GM15510 (cell line): ENCODE results near the gene SHISAL2A.

Experiments
- POLR2A ChIP-seq: IDR thresholded peaks from 3 replicates; pipeline ENCODE4 v1.6.1; 2011; ENCODE audit warnings: borderline replicate concordance; ENCODE audit not compliant: insufficient read length; ENCODE audit errors: extremely low read depth

SHISAL2A gene

DNA sequence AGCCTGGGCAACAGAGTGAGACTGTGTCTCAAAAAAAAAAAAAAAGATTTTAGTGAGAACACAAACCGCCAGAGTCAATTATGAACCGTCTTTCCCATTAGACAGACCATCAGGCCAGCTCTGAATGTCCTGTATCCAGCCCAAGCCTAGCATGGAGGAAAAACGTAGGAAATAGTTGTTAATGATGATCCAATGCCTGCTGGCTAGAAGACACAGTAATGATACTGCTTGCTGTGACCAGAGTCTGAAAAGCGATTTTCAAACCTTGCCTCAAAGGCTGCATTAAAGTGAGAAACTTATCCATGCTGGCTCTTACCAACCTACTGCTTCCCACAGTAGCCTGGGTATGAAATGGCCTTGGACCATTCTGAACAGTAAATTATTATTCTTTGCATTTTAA, 48.2 kb downstream of the SHISAL2A start:
- no peak for TF ChIP-seq POLR2A

DNA sequence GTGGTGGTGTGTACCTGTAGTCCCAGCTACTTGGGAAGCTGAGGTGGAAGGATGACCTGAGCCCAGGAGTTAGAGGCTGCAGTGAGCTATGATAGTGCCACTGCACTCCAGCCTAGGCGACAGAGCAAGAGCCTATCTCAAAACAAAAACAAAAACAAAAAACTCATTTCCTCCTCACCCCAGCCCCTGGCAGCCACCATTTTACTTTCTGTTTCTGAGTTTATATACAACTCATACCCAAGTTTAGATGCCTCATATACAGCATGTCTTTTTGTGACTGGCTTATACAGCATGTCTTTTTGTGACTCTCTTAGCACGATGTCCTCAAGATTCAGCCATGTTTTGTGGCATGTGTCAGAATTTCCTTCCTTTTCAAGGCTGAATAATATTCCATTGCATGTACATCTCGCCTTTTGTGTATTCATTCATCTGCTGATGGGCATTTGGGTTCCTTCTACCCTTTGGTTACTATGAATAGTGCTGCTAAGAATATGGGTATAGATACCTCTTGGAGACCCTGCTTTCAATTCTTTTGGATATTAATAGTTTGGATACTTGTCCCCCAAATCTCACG, 50.5 kb downstream of the SHISAL2A start:
- no peak for TF ChIP-seq POLR2A

DNA sequence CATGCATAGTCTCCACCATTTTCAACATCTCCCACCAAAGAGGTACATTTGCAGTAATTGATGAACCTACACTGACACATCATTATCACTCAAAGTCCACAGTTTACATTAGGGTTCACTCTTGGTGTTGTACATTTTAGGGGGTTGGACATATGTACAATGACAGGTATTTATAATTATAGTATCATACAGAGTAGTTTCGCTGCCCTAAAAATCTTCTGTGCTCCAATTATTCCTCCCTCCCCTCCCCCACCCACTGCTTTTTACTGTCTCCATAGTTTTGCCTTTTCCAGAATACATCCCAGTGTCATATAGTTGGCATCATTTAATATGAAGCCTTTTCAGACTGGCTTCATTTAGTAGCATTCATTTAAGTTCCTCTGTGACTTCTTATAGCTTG, 51.6 kb downstream of the SHISAL2A start:
- no peak for TF ChIP-seq POLR2A

DNA sequence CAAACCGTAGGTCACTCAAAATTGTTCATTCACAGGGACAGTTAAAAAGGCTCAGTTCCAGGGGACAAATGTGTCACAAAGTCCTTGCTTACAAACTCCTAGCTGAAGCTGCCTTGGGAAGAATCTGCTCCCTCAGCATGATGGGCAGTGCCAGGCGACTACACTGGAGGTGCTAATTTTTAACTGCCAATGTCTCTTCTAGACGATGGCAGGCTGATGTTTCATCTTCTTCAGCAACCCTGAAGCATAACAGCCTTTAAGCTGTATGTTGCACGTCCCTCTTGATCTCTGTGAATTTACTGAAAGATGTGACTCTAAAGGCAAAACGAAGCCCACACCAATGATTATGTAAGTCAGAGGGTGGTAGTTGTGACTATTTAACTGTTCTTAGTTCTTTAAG, 53.9 kb downstream of the SHISAL2A start:
- TF ChIP-seq POLR2A: no peak

DNA sequence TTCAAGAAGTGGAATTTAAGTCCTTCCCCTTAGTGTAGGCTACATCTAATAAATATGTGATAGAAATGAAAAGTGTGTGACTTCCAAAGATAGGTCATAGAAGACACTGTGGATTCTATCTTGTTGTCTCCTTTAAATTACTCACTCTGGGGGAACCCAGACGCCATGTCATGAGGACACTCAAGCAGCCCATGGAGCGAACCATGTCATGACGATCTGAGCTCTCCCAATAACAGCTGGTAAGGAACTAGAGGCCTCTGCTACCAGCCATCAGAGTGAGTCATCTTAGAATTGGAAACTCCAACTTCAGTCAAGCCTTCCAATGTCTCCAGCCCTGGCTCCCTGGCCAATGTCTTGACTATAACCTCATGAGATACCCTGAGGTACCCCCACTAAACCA, 58.9 kb downstream of the SHISAL2A start:
- TF ChIP-seq POLR2A: no peak

DNA sequence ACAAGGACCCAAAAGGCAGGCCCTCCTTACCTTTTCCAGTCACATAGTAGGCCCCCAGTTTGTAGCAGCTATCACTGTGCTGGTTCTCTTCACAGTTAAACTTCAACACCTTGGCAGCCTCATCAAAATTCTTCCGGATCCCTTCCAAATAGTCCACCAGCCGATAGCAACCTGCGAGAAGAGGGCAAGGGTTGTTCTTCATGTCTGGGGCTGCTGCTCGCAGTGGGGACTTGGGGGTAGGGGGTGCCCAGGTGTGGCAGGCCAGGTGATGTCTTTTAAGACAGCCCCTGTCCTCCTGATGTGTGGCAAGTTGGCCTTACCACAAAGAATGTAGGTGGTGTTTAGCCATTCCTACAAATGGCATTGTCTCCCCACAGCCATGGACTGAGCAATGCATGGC, 59.7 kb downstream of the SHISAL2A start:
- TF ChIP-seq POLR2A: no peak

DNA sequence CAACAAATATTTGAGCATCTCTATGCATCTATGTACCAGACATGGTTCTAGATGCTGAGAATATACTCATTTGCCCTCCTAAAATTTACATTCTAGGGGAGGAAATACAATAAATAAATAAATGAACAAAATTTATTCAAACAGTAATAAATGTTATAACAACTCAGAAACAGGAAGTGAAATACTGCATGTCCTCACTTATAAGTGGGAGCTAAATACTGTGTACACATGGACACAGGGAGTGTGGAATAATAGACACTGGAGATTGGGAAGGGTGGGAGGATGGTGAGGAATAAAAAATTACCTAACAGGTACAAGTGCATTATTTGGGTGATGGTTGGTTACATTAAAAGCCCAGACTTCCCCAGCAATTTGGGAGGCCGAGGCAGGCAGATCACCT, 60.9 kb downstream of the SHISAL2A start:
- TF ChIP-seq POLR2A: no peak

DNA sequence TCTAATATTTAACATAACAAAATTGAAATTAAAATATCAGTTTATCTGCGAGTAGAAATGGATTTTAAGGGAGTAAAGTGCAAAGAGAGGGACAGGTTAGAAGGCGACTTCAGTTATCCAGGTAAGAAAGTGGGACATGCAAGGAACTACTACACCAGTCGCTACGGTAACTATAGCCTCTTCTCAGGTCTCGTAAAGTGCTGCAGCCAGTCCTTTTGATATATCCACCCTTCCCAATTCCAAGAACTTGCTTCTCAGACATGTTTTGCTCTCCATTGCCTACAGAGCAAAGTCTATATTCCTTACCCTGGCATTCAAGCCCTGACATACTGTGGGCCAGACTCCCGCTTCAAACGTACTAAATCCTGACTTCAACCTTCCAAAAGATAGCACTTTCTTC, 62.7 kb downstream of the SHISAL2A start:
- TF ChIP-seq POLR2A: no peak

DNA sequence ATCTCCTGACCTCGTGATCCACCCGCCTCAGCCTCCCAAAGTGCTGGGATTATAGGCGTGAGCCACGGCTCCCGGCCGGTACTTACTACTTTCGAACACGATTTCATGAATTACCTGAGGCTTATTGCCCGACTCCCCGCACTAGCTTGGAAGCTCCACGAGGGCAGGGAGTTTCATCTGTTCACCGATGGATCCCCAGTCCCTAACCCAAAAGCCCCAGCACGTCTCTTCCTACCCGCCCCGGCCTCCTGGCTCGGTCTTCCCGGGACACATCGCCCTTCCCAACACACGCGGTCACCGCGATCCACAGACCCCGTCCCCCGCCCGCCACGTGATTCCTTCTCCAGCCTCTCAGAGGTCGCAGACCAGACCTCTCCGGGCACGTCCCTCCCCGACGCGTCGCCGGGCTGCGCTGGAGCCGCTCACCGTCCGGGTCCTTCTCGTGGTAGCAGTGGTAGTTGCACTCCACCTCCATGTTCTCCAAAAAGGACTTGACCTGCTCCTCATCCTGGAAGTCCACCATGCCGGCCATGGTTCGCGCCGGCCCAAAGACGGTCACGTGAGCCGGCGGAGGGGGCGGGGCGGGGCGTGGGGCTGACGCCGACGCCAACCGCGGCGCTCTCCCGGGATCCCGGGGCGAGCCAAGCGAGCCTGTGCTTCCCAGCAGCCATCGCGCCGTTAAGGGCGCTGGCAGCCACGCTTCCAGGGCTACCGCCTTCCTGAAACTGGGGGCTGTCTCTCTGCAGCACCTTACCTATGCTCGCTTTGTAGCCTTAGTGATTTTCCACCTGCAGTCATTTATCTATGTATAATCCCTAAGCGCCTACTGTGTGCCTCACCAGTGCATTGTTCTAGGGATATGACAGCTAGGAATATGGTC, 65.1 kb downstream of the SHISAL2A start, which contains the start of gene COA7:
Gene COA7 (minus strand): TSS at position 553 of the 880 bp plus-strand sequence. CDS start 21 bp downstream, at position 532.
- peak; percentile 73 for TF ChIP-seq POLR2A

DNA sequence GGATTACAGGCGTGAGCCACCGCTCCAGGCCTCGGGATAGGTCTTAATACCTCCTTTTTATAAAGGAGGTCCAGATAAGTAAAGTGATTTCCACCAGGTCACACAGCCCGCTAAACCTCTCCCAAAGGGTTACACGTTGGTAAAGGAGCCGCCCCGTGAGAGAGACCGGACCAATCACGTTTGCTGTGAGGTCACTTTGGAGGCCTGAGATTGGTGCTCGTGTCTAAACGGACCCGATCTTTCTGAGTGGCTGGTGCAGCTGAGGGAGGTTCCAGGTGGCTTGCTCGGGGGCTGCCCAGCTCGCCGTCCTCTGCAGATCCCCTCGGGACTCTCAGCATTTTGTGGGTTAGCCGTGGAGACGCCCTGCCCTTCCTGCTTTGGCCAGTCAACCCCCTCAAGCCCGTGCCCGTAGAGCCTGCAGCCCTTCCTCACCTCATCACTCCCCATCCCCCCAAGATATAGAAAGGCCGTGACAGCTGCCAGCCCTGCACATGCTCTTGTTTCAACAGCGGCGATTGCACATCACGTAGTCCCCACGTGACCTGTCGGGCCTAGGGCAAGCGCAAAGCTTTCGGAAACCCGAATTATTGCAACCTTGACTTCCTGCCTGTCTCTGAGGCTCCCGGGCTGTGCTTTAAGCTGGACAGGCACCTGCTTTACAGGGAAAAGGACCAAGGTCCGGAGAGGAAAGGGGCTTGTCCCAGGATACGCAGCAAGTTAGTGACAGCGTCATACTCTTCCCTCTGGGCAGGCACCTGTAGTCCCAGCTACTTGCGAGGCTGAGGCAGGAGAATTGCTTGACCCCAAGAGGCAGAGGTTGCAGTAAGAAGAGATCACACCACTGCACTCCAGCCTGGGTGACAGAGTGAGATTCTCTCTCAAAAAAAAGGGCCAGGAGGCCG, 70.2 kb downstream of the SHISAL2A start:
- TF ChIP-seq POLR2A: peak; percentile 64

DNA sequence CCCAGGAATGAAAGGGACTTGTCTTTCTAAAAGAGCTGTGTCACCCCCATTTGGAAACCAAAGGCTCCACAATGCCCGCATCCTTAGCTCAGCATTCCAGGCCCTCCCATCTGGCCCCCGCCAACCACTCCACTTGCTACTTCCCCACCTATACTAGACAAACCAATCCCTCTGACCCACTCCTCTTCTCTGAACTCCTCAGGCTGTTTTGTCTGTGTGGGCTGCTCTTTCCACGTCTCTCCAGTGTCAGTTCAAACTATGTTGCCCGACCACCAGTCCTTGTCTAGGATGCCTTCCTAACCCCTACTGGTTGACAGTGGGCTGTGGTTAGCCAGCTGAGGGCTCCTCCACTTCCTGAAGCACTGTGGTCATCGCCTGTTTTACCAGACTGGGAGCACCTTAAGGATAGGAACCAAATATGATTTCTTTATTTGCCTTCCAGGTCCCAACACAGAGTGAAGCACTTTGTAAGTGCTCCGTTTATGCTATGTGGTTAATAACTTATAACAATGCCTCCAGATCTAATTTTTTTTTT, 73.2 kb downstream of the SHISAL2A start:
- TF ChIP-seq POLR2A: no peak
